Neural crest cell (in vitro differentiated cells): ENCODE data around the gene SUGP1. TPM values are rescaled to one million over a fixed set of nuclear protein-coding genes. Genes with fewer than 3 reads are reported as not detected.

Source experiments
- DNase-seq: peaks from one replicate; pipeline ENCODE4 v3.0.0; 2021; ENCODE audit warnings: low read depth, mixed read lengths, low spot score
- H3K27ac Mint-ChIP-seq: one replicate; pipeline ENCODE4 v1.8.0; 2021; ENCODE audit warnings: mild to moderate bottlenecking, mixed read lengths; ENCODE audit not compliant: unreplicated experiment
- H3K27me3 Mint-ChIP-seq: 2 replicates; pipeline ENCODE4 v1.8.0; 2021; ENCODE audit warnings: low read depth, mild to moderate bottlenecking, mixed read lengths
- H3K36me3 Mint-ChIP-seq: 2 replicates; pipeline ENCODE4 v1.8.0; 2021; ENCODE audit warnings: low read depth, mild to moderate bottlenecking, mixed read lengths
- H3K4me1 Mint-ChIP-seq: 2 replicates; pipeline ENCODE4 v1.8.0; 2021; ENCODE audit warnings: mixed read lengths
- H3K4me3 Mint-ChIP-seq: one replicate; pipeline ENCODE4 v1.8.0; 2021; ENCODE audit warnings: mild to moderate bottlenecking, mixed read lengths
- H3K9me3 Mint-ChIP-seq: 2 replicates; pipeline ENCODE4 v1.8.0; 2021; ENCODE audit warnings: mixed read lengths
- total RNA-seq: library from RNA; stranded (reverse); gene quantifications from 2 replicates; pipeline ENCODE4 v1.2.1, GENCODE V29; 2021
- TF ChIP-seq, protein P1 (sequence below): fragments of 200-600 bp; sonication (generic); conservative IDR thresholded peaks from 2 replicates; pipeline ENCODE4 v1.5.0; 2021; ENCODE audit warnings: antibody characterized with exemption, mild to moderate bottlenecking

Gene SUGP1
- total RNA-seq, 1 donor from 2014 or later = 101 TPM

- Mint-ChIP-seq H3K36me3 (no peaks in the 10 kb centered on the region), H3K4me3 (no peak overlapping the region), H3K27ac (no peak overlapping the region), H3K27me3 (no peaks in the 10 kb centered on the region), H3K9me3 (no peaks in the 10 kb centered on the region), H3K4me1 (no peaks in the 10 kb centered on the region)
- TF ChIP-seq, protein P1, sequence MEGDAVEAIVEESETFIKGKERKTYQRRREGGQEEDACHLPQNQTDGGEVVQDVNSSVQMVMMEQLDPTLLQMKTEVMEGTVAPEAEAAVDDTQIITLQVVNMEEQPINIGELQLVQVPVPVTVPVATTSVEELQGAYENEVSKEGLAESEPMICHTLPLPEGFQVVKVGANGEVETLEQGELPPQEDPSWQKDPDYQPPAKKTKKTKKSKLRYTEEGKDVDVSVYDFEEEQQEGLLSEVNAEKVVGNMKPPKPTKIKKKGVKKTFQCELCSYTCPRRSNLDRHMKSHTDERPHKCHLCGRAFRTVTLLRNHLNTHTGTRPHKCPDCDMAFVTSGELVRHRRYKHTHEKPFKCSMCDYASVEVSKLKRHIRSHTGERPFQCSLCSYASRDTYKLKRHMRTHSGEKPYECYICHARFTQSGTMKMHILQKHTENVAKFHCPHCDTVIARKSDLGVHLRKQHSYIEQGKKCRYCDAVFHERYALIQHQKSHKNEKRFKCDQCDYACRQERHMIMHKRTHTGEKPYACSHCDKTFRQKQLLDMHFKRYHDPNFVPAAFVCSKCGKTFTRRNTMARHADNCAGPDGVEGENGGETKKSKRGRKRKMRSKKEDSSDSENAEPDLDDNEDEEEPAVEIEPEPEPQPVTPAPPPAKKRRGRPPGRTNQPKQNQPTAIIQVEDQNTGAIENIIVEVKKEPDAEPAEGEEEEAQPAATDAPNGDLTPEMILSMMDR = no peak
- DNase-seq = no peak
Measured at GRCh38 chr19:19334989-19335344, 14.7 kb upstream of the SUGP1 start.

- TF ChIP-seq, protein P1 = no peak
- Mint-ChIP-seq H3K4me1 (no peaks in the 10 kb centered on the region), H3K4me3 (no peak overlapping the region)
Measured at GRCh38 chr19:19334063-19334988, 14.0 kb upstream of the SUGP1 start.

DNA sequence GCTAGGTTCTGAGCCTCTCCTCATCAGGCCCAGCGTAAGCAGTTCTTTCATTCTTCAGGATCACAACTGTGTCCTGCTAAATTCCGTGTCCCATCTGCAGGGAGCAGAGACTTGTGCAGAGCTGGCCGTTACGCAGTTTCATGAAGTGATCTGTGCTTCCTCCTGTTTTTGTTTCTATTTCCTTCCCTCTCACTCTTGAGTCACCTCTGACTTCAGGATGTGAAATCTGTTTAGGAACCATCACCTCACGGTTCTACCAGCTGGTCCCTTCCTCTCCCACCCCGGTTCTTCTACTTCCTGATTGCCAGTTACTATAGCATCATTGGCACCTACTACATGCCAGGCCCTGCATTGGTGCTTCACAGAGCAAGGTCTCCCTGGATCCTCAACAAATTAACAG, 8.8 kb upstream of the SUGP1 start:
- Mint-ChIP-seq H3K27me3 (no peaks in the 10 kb centered on the region), H3K36me3 (peaks cover 12% of the 10 kb centered on the region), H3K4me3 (no peak overlapping the region), H3K27ac (no peak overlapping the region), H3K4me1 (no peaks in the 10 kb centered on the region), H3K9me3 (no peaks in the 10 kb centered on the region)
- DNase-seq = no peak
- TF ChIP-seq, protein P1 = no peak

More at GRCh38 chr19:19334063-19334988, 14.0 kb upstream of the SUGP1 start:
- Mint-ChIP-seq H3K36me3 (peaks cover under 1% of the 10 kb centered on the region), H3K9me3 (no peaks in the 10 kb centered on the region), H3K27me3 (no peaks in the 10 kb centered on the region), H3K27ac (peak overlapping the region; percentile 71)
- DNase-seq = no peak

DNA sequence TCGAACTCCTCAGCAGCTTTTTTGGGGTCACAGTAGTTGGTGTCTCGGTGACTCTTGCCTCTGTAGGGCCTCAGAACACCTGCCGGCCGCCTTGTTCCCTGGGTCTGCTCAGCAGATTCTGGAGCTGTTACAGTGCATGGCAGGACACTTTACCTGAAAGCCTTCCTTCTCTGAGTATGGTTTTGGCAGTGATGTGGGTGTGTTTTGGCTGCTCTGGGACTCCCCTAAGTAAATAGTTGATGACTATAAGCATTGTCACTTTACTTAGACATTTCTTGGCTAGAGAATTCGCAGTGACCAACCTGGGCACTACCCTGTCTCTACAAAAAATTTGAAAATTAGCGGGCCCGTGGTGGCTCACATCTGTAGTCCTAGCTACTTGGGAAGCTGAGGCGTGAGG, 7.4 kb upstream of the SUGP1 start:
- TF ChIP-seq, protein P1 = no peak
- Mint-ChIP-seq H3K36me3 (peaks cover 18% of the 10 kb centered on the region), H3K27ac (peak overlapping the region; percentile 48), H3K9me3 (no peaks in the 10 kb centered on the region), H3K27me3 (no peaks in the 10 kb centered on the region), H3K4me3 (no peak overlapping the region), H3K4me1 (no peaks in the 10 kb centered on the region)
- DNase-seq = no peak

DNA sequence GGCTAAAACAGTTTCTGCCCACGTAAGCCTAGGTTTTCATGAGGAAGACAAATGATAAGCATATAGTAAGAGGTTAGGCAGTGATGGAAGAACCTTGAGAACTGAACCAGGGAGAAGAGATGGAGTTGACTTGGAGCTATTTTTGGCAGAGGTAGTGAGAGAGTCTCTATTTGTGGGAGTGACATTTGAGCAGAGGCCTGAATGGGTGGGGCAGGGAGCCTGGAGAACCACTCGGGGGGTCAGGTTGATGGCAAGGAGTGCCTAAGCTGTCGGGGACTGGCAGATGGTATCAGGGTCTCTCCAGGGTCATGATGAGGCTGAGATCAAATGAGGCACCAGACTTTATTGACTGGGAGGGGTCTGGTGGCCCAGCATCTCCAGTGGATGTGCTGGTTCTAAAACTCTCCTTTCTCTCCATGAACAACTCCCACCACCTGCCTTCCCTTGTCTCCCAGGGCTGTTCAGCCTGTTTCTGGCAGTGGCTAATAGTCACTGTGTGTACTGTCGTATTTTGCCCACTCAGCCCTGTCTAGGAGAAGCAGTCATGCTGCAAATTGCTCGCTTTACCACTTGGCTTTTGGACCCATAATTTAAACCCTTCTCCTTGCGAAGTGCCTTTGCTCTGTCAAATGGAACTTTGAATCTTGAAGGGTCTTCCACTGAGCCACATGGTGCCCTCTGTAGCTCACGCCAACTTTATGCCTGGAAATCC, 3.9 kb upstream of the SUGP1 start:
- Mint-ChIP-seq H3K36me3 (peaks cover 16% of the 10 kb centered on the region), H3K9me3 (no peaks in the 10 kb centered on the region), H3K4me1 (peaks cover 16% of the 10 kb centered on the region), H3K27me3 (no peaks in the 10 kb centered on the region), H3K4me3 (peak overlapping the region; percentile 23), H3K27ac (no peak overlapping the region)
- DNase-seq = no peak
- TF ChIP-seq, protein P1 = no peak
